Testis (tissue), 3 donors: ENCODE measurements around the gene RAPGEF6. TPM values are rescaled to one million over a fixed set of nuclear protein-coding genes. Genes with fewer than 3 reads are reported as not detected.
A peak's percentile ranks its signal among the peaks of the same experiment; 100 is the strongest.

Experiments
- DNase-seq: peaks from one replicate; pipeline ENCODE4 v3.0.0-alpha.2; 2019
- H3K27ac ChIP-seq, 2 donors: fragments of 200-600 bp; sonication (generic); one replicate each; pipeline ENCODE4 v1.5.1; 2019
- H3K27me3 ChIP-seq: fragments of 200-600 bp; sonication (generic); one replicate; pipeline ENCODE4 v1.5.1; 2019
- H3K36me3 ChIP-seq: fragments of 200-600 bp; sonication (generic); one replicate; pipeline ENCODE4 v1.5.1; 2017; ENCODE audit warnings: low read depth; ENCODE audit errors: missing control alignments
- H3K4me1 ChIP-seq: fragments of 200-600 bp; sonication (generic); one replicate; pipeline ENCODE4 v1.5.1; 2019
- H3K4me3 ChIP-seq, 2 donors: fragments of 200-600 bp; sonication (generic); one replicate each; pipeline ENCODE4 v1.5.1; 2017 to 2019
- H3K9me3 ChIP-seq: fragments of 200-600 bp; sonication (generic); one replicate; pipeline ENCODE4 v1.5.1; 2017
- CTCF ChIP-seq, 3 experiments: fragments of 450-650 bp in 2 of 3; fragments of 200-600 bp in 1 of 3; sonication (generic) in 1 of 3; IDR thresholded peaks; one replicate each; pipeline ENCODE4 v1.5.1; 2016 to 2019; ENCODE audit warnings: antibody characterized with exemption in 3 of 3, mild to moderate bottlenecking in 2 of 3, moderate library complexity in 1 of 3
- POLR2A ChIP-seq: fragments of 450-650 bp; IDR thresholded peaks from one replicate; pipeline ENCODE4 v1.6.1; 2017; ENCODE audit warnings: antibody characterized with exemption, mild to moderate bottlenecking, moderate library complexity
- WGBS, 2 donors: methylation state at CpG; one replicate each; pipeline ENCODE4 v1.1.5; 2018; 5-methylcytosine and 5-hydroxymethylcytosine counted together
- intact Hi-C: fragments of 100-400 bp; cut with DNase I; formaldehyde crosslinking; loops from one replicate; pipeline ENCODE4 v1.15.1; 2023; ENCODE audit warnings: low total_unique reads
- polyA plus RNA-seq: library from polyadenylated mRNA; stranded (reverse); fragments of 350-450 nt; fragmentation: Illumina TruSeq; extraction: RNeasy Lipid Tissue Mini Kit (QIAGEN cat#74804); gene quantifications from one replicate; pipeline ENCODE4 v1.2.3, GENCODE V29; 2014; ENCODE audit warnings: low read depth, low replicate concordance; ENCODE audit not compliant: insufficient read depth
- total RNA-seq, 2 donors: library from RNA; depleted of rRNA; stranded (reverse); fragments of >200 nt; gene quantifications; one replicate each; pipeline ENCODE4 v1.2.3, GENCODE V29; 2016

RAPGEF6 gene
- total and polyA plus RNA-seq, 3 donors from 2014 or later, result 27.6 to 59.0 (median 40.1) TPM

GRCh38 chr5:131579917-131580671 is 54.9 kb downstream of the RAPGEF6 start:
- DNase-seq, result no peak
- 90 to 97% methylated on average over 23 to 36 of the region's 38 CpGs for WGBS, 2 donors
- Histone ChIP-seq H3K36me3 (no peaks in the 10 kb centered on the region), H3K9me3 (no peaks in the 10 kb centered on the region), H3K27ac (no peak overlapping the region), H3K27me3 (no peaks in the 10 kb centered on the region), H3K4me3 (no peak overlapping the region), H3K4me1 (no peaks in the 10 kb centered on the region)
- intact Hi-C loops, result no loop called here
- TF ChIP-seq POLR2A, result no peak
- no peak for TF ChIP-seq CTCF (IDR thresholded peaks at IDR 0.05)

GRCh38 chr5:131575660-131576227 is 59.3 kb downstream of the RAPGEF6 start:
- Histone ChIP-seq H3K9me3 (no peaks in the 10 kb centered on the region), H3K27me3 (no peaks in the 10 kb centered on the region), H3K4me1 (no peaks in the 10 kb centered on the region), H3K4me3 (no peak overlapping the region), H3K36me3 (no peaks in the 10 kb centered on the region), H3K27ac (no peak overlapping the region)
- DNase-seq, result no peak
- TF ChIP-seq CTCF (IDR thresholded peaks at IDR 0.05), result no peak
- TF ChIP-seq POLR2A, result no peak
- intact Hi-C loops, result no loop called here
- WGBS, 2 donors, result 97% methylated on average over 8 of the region's 8 CpGs

GRCh38 chr5:131571669-131572168 is 63.3 kb downstream of the RAPGEF6 start:
- H3K36me3 ChIP-seq, result no peaks in the 10 kb centered on the region
- TF ChIP-seq POLR2A, result no peak
- no peak for TF ChIP-seq CTCF (IDR thresholded peaks at IDR 0.05)
- peak; percentile 83 for DNase-seq
- WGBS, 2 donors, result 70 to 71% methylated on average over 9 of the region's 9 CpGs
- no peaks in the 10 kb centered on the region for H3K27me3 ChIP-seq
- H3K4me3 ChIP-seq, result no peak overlapping the region
- H3K9me3 ChIP-seq, result no peaks in the 10 kb centered on the region
- H3K4me1 ChIP-seq, result no peaks in the 10 kb centered on the region
- H3K27ac ChIP-seq, result no peak overlapping the region
- intact Hi-C loops, result no loop called here

- Histone ChIP-seq H3K27ac (no peak overlapping the region), H3K4me3 (no peak overlapping the region), H3K9me3 (no peaks in the 10 kb centered on the region), H3K36me3 (no peaks in the 10 kb centered on the region), H3K27me3 (no peaks in the 10 kb centered on the region), H3K4me1 (no peaks in the 10 kb centered on the region)
- intact Hi-C loops, result no loop called here
- no peak for DNase-seq
- 92 to 94% methylated on average over 7 of the region's 7 CpGs for WGBS, 2 donors
- TF ChIP-seq POLR2A, result no peak
- no peak for TF ChIP-seq CTCF (IDR thresholded peaks at IDR 0.05)
These were observed 64.3 kb downstream of the RAPGEF6 start for GRCh38 chr5:131570757-131571156.
